GM21515 (cell line): ENCODE results near the gene CDKN2B-AS1.

Source experiments
- ATAC-seq: cut with Tn5 transposase; IDR thresholded peaks from one replicate; pipeline ENCODE4 v1.9.1; 2021; ENCODE audit not compliant: unreplicated experiment

CDKN2B-AS1 gene

DNA sequence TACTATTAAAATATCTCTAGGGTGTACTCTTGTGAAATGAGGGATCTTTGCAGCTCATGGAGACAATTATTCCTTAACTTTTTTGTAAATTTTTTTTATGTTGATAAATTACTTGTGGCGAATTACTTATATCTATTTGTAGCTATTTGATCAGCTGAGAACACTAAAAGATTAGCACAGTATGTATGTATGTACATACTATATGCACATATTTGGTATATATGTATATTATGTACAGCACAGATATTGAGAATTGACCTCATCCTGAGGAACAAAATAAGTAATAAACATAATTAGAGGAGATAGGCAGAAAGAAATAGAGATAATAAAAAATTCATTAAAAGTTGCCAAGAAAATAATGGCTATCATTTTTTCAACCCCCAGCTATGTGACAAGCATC, 12.2 kb upstream of the CDKN2B-AS1 start:
- ATAC-seq, result no peak

DNA sequence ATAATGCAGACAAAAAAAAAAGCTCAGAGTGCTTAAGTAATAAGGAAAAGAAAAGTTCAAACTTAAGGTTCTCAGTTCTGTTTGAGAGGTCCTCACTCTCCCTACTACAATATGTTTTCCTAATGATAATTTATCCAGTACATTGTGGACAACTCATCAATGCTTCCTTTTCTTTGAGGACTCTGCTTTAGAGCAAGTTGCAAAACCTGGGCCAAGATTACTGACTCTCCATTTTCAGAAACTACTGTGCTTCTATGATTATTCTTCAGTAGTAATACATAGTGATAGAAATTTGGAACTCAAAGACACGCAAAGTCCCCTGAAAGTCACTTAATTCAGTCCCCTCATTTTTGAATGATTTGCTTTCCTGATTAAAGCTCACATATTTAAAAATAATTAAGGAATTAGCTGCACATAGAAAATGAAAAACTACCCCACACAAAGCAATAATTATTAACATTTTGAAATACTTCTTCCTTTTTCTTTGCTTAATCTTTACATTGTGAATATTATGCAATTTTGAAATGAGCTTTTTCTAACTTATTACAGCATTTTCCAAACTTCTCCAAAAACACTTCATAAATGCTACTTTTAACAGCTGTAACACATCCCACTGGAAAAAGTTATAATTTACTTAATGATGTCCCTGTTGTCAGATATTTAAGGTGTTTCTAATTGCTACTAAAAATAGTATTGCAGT, 11.6 kb upstream of the CDKN2B-AS1 start:
- ATAC-seq, result no peak

DNA sequence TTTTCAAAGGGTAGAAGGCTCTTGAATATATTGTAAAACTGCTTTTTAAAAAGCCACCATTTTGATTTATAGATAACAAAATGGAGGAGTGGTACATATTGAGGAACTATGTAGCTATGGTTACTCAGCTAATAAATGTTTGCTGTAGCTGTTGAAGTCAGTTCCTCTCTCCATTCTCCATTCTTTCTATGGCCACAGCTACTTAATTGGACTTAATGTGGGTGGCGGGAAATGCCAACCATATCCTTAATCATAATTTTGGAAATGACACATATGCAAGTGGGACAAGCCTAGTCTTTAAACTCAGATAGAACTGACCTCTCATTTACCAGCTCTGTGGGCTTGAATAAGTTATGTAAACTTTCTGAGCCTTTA, 11.0 kb upstream of the CDKN2B-AS1 start:
- ATAC-seq, result no peak

DNA sequence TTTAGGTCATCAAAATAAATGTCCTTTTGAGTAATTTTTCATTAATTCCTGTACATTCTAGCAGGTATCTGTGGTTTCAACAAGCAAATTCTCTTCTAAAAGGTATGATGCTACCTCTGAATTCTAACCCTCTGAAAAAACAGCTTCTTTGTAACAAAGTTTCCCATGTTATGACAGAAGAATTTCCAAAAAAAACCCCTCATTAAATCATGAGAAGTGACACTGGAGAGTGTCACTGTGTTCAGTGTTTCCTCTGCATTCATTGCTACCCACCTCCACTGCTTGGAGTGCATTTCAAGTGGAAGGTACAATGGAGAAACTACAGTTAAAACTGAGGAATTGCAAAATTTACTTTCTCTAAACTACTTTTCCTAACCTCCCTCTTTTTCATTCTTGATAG, 10.5 kb upstream of the CDKN2B-AS1 start:
- no peak for ATAC-seq

DNA sequence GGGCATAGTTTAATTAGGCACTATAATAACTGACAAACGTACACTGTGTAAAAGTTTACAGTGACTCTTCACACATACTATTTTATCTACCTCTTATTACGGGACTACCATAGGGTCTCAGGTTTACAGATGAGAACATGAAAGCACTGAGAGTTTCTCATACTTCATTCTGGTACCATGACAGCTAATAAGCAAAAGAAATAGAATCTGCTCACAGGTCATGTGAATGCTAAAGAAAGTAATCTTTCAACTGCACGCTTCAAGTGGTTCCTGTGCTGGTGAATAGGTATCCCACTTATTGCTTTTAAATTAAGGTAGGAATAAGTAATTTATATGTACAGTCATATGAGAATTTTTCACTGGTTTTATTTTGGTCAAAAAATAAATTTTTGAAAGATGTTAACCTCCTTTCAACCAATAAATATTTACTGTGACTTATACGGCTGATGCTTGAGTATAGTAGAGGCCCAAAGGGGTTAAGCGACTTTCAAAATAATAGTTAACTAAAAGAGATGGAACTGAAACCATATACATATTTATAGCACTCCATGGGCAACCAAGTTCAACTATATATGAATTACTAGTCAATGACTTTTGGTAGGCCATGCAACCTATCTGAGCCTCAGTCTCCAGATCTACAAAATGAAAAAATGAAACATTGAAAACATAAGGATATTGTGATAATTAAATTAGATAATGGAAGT, 8.5 kb upstream of the CDKN2B-AS1 start:
- no peak for ATAC-seq

DNA sequence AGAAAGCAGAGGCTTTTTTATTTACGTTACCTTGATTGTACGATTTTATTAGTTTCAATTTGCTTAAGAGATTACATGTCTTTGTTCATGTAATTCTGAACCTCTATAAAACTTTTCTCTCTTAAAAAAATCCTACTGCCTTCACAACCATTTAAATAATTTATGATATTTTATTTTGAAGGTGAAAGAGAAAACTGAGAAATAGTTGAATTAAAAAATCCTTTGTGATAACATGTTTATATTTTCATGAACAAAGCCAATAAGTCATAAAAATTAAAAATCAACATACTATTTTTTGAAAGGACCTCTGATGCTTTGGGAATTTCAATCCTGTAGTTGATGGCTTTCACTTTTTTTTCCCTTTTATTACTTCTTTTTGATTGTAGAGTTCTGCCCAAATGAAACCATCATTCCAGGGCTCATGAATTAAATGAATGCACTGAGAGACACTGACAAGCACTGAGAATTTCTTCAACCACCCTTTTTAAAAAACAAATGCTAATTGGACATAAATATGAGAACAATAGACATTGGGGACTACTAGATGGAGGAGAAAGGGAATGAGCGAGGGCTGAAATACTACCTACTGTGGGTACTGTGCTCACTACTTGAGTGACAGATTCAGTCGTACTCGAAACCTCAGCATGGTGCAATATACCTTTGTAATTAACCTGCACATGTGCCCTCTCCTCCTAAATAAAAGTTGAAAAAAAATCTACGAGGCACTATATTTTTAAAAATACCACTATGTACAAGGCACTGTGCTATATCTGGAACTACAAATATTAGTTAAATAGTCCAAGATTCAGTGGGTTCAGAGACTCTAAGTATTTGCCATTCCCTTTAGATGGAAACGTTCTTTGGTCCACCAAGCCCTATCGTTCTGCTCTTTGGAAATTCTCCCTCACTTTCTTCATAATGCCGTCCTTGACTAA, 6.3 kb upstream of the CDKN2B-AS1 start:
- no peak for ATAC-seq

DNA sequence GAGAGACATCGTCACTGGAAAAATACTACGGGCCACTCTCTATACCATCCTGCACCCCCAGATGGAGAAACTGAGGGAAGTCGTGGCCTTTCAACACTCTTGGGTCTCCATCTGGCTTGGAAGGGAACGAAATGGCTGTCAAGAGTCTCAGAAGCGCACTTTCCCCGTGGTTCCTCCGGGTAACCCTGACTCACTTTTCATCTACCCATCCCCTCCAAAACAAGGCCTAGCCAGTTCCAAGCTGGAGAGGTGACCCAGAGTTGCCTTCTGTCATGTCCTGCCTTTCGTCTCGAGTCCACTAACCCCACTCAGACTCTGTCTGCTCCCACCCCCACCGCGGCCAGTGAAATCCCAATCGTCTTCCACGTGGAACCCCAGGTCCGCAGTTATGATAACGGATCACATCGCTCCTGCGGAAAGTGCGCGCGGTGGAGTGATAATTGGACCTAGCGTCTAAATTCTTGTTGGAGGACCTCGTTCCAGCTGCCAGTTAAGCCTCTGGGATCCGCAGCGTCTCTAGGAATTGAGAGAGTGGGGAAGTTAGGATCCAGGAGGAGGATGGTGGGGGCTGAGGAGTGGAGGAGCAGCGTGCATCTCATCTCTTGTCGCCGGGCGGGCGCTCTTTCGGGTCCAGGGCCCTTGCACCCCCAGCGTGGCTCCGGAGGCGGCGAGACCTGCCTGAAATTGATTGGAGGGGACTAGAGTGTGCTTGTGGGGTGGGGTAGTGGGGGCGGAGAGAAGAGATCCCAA, 5.0 kb upstream of the CDKN2B-AS1 start:
- ATAC-seq, result no peak

DNA sequence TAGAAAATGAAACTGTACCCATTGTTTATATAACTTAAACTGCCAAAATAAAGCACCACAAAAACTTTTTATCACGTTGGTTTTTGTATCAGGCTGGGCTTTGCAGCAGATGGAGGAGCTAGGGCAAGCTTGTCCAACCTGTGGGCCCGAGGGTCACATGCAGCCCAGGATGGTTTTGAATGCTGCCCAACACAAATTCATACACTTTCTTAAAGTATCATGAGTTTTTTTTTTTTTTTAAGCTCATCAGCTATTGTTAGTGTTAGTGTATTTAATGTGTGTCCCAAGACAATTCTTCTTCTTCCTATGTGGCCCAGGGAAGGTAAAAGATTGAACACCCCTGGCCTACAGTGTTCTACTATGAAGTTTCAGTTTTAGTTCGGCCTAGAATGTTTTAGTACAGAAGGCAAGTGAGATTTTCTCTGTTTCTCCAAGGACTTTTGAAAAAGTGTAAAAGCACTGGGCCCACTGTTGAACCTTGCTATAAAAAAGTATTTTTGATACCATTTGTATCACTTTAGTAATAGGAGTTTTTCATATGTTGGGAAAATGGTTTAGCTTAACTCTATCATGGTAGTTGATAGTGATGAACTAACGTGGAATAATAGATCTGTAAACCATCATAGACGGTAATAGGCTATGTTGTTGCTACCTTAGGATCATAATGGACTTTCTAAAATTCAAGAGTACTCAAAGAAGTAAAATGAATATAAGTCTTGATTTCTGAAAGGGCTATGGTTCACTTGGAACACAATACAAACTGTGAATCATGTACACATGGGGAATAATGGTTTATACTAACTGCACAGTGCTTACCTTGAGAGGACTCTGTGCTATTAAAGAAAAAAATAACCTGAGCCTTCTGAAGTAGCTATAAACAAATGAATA, 3.3 kb upstream of the CDKN2B-AS1 start:
- no peak for ATAC-seq

DNA sequence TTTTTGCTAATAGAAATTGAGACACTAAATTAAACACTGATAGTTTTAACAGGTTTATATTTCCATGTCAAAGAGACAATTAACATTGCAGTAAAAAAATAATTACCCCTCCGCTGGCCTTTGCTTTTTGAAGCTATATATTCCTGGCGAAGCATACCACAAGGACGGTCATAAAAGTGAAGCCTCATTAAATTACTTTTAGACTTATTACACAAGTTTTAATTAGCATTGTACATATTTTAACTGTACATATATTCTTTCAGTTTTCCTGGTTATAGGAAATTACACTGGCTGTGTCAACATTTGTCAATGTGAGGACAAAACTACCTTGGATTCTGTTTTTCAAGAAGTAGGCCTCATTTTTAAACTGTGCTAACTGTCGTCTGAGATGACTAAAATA, 1.6 kb upstream of the CDKN2B-AS1 start:
- ATAC-seq, result no peak

DNA sequence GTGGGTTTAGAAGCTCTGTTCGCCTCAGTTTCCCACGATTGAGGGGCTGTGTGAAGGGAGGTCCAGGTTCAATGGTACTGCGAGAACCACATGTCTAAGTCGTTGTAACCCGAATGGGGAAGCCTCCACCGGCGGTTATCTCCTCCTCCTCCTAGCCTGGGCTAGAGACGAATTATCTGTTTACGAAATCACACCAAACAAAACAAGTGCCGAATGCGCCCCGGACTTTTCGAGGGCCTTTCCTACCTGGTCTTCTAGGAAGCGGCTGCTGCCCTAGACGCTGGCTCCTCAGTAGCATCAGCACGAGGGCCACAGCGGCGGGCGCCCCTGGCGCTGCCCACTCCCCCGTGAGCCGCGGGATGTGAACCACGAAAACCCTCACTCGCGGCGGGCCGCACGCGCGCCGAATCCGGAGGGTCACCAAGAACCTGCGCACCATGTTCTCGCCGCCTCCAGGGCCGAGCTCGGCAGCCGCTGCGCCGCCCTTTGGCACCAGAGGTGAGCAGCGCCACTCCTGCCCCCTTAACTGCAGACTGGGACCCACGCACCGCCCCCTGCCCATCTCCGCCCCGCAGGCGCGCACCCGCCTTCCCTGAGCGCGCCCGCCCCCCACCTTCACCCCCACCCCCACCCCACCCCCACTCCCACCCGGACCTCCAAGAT, 567 bp upstream of the CDKN2B-AS1 start, which contains the start of gene CDKN2A:
TSS of gene CDKN2A (minus strand) at position 500 of the 663 bp plus-strand sequence.
- peak; percentile 43 for ATAC-seq

DNA sequence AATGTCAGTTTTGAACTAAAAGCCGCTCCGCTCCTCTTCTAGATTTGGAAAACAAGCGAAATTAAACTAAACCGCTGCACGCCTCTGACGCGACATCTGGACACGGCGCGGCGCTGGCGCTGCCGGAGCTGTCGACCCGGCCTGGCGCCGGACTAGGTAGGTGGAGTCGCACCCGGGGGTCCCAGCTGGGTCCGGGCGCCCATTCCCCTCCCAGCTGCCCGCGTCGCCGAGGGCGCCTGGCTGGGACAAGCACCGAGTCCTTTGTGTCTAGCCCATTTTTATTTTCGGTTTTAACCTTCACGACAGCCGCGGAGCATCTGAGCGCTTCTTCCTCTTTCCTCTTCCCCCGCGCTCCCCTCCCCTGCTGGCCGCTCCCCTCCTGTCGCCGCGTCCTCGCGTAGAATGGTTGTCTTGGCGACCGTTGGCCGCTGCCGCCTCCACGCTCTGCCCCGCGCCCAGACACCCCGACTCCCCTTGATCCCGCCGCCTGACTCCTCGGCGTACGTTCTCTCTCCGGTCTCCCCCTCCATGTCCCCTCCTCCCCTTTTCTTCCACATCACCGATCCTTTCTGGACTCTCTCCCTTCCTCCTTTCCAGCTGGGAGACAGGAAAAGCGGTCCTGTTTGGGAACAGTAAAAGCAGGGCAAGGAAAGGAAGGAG, 545 bp downstream of the CDKN2B-AS1 start:
- ATAC-seq, result peak; percentile 83

DNA sequence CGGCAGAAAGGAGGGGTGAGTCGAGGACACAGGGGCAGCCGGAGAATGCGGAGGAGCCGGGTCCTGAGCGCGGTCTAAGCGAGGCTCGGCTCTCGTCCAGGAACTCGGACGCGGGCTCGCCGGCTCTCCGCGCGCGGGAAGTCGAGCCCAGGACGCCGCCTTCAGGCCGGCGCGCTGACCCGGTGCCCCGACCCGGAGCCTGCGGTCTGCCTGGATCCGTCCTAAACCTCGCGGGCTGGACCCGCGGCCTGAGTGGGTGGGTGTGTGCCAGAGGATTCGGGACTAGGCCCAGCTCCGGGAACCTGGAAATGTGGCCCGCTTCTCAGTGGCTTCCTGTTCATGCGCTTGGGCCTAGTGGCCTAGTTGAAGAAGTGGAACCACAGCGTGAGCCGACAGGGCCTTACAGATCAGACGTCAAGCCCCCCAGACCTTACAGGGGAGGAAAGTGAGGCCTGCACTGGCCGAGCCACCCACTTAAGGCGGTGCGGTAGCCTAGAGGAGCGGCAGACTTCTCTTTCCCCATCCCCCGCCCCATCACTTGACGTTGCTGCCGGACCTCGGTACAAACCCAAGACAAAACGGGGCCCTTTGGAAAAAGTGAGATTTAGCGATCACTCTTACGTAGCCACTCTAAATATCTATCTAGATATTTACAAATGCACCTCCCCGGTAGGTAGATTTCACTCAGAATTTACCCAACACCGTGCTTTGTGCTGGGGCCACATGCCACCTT, 1.2 kb downstream of the CDKN2B-AS1 start:
- ATAC-seq, result peak; percentile 29

DNA sequence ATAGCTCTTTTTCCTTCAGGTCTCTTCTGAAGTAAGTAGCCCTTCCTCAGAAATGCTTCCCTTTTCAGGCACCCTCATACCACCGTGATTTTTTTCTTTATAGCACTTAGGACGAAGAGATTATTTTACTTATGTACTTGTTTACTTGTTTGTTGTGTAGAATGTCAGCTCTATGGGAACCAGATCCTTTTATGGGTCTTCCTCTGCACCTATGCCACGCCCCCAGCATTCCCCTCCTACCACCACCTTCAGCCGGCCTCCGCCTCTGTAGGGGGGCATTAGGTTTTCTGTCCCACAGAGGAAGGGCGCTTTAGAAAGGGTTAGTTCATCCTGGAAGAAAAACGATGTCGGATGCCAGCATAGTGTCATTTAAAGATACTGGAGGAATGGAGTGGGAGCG, 1.8 kb downstream of the CDKN2B-AS1 start:
- ATAC-seq, result no peak

DNA sequence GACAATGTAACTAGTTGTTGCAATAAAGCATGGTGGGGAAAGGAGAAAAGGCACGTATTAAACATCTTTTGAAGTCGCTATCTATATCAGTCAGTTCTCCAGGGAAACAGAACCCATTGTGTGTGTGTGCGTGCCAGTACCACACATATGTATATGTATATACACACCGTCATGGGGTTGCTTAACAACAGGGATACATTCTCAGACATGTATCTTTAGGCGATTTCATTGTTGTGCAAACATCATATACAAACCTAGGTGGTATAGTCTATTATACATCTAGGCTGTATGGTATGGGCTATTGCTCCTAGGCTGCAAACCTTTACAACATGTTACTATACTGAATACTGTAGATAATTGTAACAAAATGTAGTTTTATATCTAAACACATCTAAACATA, 2.3 kb downstream of the CDKN2B-AS1 start:
- no peak for ATAC-seq

DNA sequence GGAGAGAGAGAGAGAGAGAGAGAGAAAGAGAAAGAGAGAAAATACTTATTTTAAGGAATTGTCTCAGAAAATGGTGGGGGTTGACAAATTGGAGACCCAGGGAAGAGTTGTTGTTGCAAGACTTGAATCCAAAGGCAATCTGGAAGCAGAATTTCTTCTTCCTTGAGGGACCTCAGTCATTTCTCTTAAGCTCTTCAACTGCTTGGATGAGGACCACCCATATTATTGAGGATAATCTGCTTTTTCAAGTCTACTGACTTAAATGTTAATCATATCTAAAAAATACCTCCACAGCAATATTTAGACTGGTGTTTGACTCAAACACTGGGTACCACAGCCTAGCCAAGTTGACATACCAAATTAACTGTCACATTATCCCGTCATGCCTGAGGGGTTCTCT, 2.9 kb downstream of the CDKN2B-AS1 start:
- ATAC-seq, result no peak

DNA sequence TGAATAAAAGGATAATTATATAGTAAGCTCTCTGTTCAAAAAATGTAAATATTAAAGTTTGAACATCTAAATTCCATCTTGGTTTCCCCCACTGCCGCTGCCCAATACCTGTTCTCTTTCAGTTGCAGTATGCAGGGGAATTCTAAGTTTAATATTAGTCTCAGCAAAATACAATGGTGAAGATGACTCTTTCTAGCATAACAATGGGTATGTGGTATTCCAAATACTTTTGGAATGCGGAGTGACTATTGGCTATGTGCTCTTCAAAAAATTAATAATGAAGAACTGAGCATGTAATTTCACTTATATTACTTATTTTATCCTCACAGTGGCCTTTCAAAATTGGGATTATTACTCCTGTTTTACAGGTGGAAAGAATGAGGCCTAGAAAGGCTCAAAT, 3.4 kb downstream of the CDKN2B-AS1 start:
- ATAC-seq, result no peak

DNA sequence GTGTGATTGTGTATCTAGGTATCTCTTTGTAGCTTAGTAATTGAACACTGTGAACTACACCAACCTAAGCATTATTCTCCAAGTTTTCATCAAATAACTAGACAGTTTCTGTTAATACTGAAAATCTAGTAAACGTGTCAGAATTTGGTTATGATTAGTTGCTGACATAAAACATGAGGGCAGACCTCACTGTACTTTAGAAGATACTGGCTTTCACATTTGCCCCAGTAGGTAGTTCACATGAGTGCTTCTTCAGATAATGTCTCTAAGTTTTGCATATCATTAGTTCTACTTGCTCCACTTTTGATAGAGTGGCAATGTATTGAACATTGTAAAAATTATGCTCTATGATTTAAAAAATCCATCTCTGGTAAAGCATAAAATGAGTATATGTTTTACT, 7.4 kb downstream of the CDKN2B-AS1 start:
- no peak for ATAC-seq

DNA sequence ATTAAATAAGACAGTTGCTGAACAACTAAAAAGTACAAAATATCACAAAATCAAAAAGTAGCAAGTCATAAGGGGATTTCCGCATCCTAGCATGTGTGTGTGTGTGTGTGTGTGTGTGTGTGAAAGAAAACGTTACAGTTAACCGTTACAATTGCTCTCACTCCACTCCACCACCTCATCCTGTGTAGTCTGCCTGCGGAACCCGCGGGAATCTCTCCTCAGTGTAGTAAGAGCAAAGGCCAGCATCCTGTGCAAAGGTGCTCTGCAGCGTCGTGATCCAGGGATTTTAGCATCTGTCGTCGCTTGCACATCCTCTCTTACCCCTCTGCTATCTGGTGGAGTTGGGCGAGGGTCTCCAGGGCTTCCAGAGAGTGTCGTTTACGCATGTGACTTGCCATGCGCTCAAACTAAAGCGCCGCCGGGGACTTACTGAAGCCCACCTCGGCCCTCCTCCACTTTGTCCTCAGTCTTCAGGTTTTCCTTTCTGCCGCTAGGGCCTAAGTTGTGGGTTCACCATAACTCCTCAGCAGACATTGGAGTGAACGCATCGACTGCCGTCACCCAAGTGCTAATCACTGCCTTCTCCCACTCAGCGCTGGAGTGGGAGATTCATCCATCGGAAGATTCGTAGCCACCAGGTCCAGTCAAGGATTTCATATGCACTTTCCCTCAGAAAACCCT, 10.6 kb downstream of the CDKN2B-AS1 start:
- ATAC-seq, result no peak
